HG02610 (cell line): ENCODE data around the gene EGR1.

Experiments used
- ATAC-seq: cut with Tn5 transposase; IDR thresholded peaks from one replicate; pipeline ENCODE4 v1.9.1; 2021; ENCODE audit warnings: mild to moderate bottlenecking, moderate library complexity; ENCODE audit not compliant: unreplicated experiment

Gene EGR1

DNA sequence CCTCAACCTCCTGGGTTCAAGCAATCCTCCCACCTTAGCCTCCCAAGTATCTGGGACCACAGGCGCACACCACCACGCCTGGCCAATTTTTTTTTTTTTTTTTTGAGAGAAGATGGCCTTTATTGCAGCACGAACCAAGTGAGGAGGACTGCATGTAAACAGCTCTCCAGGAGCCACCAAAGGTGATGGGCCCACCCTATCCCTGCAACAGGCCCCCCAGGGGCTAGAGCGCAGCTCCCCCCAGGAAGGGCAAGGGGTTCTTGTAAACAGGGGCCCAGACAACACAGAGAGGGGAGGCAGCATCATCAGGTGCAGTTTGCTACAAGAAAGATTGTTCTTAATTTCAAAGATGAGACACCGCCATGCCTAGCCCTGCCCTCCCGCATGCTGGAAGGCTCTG is 12.6 kb upstream of the EGR1 start:
- ATAC-seq = no peak

DNA sequence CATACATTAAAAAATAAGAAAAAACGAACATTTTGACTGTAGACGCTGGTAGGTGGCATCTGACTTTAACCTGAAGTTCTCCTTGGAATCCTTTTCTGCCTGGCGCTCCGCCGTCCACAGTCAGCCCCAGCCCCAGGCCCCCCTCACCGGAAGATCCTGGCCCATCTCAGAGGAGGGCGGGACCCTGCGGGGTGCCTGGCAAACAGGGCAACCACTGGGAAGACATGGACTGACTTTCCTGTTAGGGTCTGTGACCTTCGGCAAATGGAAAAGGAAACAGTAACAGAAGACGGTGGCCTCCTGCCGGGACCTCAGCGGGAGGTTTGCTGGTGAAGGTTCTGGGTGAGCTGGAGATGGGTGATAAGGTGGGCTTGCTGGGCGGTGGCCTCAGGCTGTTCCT is 11.7 kb upstream of the EGR1 start:
- ATAC-seq = no peak

DNA sequence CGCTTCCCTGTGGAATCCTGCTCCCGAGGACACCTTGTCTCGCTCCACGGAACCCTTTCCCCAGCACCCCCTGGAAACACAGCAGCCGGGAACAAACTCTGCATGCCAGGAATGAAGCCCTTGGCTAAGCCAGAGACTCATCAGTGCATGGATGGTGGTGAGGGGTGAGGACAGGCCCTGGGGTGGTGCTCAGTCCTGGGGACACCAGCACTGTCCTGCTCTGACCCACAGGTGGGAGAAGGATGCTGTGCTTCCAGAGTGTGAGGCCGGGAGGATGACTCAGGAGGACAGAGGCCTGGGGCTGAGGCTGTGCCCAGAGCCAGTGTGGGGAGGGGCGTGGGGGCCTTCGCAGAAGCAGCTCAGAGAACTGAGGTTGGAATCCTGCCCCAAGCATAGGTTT is 11.2 kb upstream of the EGR1 start:
- ATAC-seq = no peak

DNA sequence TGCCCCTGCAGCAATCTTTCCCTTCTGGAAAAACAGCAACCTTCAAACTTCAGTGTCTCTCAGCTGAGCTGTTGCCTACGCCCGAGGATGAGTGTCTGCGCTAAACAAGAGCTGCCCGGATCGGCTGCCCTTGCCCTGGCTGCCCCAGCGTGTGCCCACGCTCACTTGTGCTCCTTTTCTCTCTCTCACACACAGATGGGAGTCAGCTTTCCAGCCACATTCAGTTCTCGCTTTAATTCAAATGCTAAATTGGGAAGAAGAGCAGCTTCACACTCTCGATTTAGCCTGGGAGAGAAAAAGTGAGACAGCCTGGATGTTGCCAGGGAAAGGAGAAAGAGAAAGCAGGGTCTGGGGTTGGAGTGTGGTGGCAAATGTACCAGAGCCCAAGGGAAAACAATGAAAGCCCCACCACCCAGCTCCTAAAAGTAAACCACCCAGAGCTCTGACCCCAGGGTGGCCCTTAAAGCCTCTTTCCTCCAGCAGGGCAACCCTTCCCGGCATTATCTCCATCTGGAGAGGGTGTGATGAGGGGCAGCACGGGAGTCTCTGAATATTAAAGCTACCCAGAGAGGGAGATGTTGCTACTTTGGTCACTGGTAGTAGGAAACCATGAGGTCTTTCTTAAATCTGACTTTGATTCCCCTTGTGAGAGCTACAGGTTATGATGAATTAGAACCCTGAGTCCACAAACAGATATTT is 9.9 kb upstream of the EGR1 start:
- ATAC-seq = no peak

DNA sequence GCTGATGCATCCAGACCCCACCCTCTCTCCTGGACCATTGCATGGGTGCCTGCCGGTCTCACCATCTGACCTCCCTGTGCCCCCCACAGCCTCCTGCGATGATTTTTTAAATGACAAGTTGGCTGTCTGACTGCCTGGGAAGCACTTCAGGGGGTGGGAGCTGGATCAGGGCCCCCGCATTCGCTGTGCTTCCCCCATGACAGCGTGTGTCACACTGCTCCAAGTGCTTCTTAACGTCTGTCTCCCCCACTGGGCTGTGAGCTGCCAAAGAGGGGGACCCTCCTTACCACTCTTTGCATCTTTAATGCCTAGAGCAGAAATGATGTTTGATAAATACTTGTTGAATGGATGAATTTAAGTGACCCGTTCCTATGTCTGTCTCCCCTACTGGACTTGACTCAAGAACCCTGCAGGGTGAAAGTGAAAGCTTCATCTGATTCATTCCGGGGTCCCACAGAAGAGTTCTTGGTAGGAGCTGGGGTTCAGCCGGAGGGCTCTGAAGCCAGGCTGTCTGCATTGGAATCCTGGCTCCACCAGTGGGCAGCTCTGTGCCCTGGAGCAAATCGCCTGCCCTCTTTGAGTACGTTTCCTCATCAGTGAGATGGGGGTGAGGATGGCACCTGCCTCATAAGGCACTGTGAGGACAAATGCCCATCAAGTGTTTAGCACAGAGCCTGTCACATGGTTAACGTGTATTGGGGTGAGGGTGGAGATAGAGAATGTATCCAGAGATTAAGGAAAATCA is 7.6 kb upstream of the EGR1 start:
- no peak for ATAC-seq

DNA sequence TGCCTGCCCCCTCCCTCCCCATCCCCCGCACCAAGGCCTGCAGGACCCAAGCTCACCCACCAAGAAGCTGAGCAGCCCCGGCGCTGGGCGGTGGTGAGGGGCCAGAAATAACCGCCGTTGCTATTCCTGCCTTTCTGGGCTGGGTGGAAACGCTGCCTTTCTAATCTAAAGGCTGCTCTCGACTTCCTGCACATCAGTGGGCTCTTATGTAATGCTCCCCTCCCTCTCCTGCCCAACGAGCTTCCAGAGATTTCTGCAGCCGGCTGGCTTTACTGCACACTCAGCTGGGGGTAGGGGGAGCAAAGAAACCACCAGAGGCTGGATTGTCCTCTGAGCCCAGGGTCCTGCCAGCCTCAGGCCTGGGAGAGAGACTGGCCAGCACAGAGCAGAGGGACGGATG is 6.9 kb upstream of the EGR1 start:
- ATAC-seq = no peak

DNA sequence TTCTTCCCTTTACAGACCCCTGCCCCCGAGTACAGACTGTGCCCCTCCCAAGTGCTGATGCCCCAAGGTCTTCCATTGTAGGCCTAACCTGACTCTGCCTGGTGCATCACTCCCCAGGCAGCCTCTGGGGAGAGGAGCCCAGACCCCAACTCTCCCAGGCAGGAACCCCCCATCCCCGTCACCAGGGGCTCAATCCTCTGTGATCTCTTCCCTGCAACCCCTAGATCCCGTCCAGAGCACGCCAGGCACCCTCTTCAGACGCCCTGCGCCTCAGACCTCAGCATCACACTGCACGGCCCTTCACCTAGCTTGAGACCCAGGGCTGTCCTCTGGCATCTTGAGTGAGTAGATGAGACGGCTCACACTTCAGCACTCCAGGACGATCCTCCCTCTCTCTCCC is 6.4 kb upstream of the EGR1 start:
- no peak for ATAC-seq

DNA sequence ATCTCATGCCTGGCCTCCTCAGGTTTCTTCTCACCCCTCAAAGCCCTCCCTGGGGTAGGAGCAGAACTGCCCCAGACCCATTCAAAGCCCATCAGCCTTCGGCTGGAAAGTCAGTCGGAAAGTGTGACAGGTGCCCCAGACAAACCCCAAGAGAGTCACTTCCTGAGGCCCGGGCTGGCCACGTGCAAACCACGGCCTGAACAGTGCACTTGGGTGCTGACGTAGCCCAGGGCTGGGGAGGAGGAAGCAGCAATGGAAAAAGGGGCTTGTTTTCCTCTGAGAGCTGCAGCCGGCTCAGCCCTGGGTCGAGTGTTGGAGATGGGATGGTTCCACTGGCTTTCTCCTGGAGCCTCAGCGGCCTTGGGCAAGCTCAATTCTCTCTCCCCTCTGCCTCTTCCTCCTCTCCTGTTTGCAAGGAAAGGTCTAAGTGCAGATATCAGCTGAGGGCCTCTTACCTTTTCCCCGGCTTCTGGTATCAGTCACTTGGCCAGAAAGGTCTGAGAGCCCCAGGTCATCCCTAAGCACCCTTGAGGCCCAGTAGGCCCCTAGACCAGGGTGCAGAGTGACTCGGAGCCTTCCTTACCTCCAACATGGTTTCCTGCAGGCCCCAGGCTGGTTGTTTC is 5.9 kb upstream of the EGR1 start:
- no peak for ATAC-seq

DNA sequence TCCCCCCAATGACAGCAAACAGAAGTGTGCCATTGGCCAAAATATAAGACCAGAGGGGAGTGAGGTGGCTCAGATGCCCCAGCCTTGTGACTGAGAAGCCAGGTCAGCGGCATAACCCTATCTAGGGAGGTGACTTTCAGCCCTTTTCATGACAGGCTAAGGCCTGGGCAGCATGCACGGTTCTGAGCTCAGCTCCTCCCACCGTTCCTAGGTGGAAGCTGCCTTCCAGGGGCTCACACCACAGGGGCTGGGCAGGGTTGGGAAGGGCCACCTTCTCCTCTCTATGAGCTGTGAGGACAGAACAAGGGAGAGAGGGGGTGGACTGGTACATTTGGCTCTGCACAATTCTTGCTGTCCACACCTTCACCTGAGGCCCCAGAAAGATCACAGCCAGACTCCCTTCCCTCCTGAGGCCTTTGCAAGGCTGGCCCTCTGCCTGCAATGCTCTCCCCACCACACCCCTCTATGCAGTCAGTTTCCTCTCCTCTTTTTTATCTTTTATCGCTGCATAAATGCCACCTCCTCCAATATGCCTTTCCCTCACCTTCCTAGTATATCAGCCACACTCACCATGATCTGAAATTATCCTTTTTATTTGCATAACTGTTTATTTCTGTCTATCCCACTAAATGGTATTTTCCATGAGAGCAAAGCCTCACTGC is 5.1 kb upstream of the EGR1 start:
- ATAC-seq = no peak

DNA sequence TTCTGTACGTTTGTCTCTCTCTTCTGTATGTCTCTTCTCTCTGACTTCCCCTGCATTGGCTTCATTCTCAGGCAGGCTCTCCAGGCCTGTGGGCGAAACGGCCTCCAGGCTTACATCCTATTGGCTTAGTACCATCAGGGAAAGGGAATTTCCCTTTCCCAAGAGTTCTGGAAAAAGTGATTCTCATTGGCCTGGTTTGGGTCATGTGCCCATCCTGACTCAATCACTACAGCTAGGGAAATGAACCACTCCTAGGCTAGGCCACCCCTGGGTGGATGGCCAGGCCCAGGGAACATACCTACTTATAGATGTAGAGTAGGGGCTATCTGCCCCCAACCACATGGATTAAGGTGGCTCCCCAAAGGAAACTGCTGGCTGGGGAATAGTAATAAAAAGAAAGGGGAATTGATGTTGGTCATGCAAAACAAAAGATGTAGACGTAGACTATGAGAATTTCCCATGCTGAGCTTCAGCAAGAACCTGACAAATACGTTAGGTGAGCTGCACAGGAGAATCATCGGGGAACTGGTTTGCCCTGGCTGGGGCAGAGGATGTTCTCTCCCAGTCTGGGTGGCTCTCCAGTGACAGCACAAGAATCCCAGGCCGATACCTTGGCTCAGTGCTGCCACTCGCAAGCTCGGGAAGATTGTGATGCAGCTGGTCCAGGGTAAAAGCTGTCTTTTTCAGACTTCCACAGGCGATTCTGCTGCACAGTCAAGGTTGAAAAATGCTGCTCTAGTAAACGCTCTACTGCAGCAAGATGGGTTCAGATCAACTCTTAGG is 3.7 kb upstream of the EGR1 start:
- ATAC-seq = no peak

DNA sequence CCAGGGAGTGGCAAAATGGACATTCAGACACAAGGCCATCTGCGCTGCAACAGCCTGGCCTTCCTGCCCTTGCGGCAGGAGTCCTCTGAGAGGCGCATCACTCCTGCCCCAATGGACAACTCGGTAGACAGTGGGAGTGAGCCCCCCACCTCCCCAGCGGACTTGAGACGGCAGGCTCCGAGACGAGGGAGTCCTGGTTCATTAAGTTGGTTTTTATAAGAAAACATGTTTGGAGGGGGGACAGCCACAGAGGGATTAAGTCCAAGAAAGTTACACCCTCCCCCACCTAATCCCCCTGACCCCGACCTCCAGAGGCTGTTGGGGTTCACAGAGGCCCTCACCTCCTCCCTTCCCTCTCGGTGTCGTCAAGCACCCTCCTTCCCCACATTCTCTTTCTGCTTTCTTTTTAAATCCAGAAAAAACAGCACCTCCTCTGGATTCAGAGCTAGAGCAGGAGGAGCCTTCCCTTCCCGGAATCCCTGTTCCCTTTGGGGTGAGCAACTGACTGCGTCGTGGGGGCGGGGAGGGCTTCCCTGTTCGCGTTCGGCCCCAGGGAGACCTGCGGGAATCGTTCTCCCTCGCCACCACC is 1.8 kb upstream of the EGR1 start:
- no peak for ATAC-seq

DNA sequence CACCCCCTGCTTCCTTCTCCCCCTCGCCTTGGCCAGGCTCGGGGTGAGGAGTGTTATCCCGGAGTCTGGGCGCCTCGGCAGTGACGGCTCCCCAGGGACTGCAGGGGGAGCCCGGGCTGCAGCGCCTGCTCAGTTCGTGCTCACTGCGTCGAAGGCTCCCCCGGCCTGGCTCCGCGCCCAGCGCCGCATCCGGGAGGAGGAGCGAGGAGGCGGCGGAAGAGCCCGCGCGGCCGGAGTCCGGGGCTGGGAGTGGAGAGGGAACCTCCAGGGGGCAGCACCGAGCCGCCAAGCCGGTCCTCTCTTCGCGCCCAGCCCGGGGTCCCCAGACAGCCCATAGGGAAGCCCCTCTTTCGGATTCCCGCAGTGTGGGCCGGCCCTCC is 1.3 kb upstream of the EGR1 start:
- ATAC-seq = peak; percentile 50

DNA sequence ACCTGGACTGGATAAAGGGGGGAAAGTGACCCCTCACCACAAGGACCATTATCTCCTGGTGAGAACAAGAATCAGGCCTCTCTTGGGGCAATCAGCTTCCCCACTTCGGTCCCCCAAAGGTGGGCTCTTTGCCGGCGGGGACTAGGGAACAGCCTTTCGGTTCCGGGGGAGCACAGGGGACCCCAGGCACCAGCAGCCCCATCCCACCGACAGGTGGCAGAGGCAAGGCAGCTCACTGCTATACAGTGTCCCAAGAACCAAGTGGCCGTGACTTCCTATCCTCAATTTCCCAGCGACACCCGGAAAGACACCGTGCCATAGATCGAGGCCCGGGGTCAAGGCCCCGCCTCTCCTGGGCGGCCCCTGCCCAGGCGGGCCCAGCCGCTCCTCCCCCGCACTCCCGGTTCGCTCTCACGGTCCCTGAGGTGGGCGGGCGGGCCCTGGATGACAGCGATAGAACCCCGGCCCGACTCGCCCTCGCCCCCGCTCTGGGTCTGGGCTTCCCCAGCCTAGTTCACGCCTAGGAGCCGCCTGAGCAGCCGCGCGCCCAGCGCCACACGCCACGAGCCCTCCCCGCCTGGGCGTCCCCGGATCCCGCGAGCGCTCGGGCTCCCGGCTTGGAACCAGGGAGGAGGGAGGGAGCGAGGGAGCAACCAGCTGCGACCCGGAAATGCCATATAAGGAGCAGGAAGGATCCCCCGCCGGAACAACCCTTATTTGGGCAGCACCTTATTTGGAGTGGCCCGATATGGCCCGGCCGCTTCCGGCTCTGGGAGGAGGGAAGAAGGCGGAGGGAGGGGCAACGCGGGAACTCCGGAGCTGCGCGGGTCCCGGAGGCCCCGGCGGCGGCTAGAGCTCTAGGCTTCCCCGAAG is 655 bp upstream of the EGR1 start:
- peak; percentile 79 for ATAC-seq

DNA sequence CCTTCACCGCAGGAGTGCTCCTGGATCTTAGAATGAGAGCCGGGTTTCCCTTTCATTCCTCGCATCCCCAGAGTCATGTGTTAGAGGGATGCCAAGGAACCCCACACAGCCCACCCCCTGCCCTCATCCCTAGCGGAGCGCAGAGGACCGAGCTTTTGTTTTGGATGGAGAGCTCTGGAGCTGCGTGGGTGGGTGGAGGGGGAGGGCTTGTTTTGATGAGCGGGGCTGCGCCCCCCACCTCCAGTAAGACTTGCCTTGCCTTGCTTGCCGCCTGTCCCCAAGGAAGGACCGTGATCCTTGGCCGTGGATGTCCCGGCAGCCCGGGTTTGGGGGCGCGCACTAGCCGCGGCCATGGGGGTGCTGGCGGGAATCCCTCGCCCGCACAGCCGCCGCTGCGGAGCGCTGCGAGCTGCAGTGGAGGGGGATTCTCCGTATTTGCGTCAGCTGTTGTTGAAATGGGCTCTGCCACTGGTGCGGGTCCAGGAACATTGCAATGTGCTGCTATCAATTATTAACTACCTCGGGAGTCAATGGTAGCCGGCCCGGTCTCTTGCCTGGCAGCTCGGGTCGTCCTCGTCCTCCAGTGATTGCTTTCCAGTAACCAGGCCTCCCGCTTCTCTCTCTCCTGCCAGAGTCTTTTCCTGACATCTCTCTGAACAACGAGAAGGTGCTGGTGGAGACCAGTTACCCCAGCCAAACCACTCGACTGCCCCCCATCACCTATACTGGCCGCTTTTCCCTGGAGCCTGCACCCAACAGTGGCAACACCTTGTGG is 1.0 kb downstream of the EGR1 start:
- no peak for ATAC-seq

DNA sequence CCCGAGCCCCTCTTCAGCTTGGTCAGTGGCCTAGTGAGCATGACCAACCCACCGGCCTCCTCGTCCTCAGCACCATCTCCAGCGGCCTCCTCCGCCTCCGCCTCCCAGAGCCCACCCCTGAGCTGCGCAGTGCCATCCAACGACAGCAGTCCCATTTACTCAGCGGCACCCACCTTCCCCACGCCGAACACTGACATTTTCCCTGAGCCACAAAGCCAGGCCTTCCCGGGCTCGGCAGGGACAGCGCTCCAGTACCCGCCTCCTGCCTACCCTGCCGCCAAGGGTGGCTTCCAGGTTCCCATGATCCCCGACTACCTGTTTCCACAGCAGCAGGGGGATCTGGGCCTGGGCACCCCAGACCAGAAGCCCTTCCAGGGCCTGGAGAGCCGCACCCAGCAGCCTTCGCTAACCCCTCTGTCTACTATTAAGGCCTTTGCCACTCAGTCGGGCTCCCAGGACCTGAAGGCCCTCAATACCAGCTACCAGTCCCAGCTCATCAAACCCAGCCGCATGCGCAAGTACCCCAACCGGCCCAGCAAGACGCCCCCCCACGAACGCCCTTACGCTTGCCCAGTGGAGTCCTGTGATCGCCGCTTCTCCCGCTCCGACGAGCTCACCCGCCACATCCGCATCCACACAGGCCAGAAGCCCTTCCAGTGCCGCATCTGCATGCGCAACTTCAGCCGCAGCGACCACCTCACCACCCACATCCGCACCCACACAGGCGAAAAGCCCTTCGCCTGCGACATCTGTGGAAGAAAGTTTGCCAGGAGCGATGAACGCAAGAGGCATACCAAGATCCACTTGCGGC is 1.8 kb downstream of the EGR1 start:
- no peak for ATAC-seq

DNA sequence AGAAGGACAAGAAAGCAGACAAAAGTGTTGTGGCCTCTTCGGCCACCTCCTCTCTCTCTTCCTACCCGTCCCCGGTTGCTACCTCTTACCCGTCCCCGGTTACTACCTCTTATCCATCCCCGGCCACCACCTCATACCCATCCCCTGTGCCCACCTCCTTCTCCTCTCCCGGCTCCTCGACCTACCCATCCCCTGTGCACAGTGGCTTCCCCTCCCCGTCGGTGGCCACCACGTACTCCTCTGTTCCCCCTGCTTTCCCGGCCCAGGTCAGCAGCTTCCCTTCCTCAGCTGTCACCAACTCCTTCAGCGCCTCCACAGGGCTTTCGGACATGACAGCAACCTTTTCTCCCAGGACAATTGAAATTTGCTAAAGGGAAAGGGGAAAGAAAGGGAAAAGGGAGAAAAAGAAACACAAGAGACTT is 2.4 kb downstream of the EGR1 start:
- ATAC-seq = no peak

DNA sequence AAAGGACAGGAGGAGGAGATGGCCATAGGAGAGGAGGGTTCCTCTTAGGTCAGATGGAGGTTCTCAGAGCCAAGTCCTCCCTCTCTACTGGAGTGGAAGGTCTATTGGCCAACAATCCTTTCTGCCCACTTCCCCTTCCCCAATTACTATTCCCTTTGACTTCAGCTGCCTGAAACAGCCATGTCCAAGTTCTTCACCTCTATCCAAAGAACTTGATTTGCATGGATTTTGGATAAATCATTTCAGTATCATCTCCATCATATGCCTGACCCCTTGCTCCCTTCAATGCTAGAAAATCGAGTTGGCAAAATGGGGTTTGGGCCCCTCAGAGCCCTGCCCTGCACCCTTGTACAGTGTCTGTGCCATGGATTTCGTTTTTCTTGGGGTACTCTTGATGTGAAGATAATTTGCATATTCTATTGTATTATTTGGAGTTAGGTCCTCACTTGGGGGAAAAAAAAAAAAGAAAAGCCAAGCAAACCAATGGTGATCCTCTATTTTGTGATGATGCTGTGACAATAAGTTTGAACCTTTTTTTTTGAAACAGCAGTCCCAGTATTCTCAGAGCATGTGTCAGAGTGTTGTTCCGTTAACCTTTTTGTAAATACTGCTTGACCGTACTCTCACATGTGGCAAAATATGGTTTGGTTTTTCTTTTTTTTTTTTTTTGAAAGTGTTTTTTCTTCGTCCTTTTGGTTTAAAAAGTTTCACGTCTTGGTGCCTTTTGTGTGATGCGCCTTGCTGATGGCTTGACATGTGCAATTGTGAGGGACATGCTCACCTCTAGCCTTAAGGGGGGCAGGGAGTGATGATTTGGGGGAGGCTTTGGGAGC is 3.1 kb downstream of the EGR1 start:
- ATAC-seq = no peak
